ENCODE results near the gene GALNT12. TPM values are rescaled to one million over a fixed set of nuclear protein-coding genes. Genes with fewer than 3 reads are reported as not detected.

Gene GALNT12
- total RNA-seq, 1 experiment from 2014 or later, result 52.9 TPM

DNA sequence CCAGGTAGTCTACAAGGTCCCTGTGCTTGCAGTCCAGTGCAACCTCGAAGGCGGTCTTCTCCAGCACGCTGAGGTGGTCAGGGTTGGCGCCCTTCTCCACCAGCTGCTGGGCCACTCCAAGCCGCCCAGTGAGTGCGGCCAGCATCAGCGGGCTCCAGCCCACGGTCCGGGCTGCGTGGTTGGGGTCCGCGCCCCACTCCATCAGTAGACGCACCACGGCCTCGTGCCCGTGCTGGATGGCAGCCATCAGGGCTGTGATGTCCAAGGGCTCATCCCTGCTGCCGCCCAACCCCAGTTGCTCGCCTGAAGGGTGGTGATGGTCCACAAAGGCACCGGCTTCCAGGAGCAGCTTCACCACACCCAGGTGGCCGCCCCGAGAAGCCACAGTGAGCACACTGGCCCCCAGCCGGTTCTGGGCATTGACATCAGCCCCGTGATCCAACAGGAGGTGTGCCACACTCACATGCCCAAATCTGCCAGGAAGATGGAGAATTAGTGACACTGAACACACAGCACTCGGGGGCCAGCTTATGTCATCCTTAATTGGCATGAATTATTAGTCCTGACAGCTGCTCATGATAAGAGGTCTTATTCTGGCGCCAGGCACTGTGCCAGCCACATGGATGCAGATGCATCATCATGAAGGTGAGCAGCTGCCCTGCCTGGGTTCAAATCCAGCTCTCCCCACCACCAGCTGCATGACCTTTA is 17.2 kb upstream of the GALNT12 start:
- BruUV-seq (replicated peaks), result no TSS peak
- DNase-seq, result no peak
- Histone ChIP-seq H2AFZ (no peak overlapping the region), H3K4me3 (0 out of 2 replicates have a peak overlapping the region, but pooled peaks have one; percentile 30), H3K9me2 (ENCODE audit: insufficient read depth) (no peaks in the 10 kb centered on the region), H3K4me2 (peak overlapping the region; percentile 66), H3K4me1 (replicated peaks; ENCODE audit: insufficient read depth) (peaks cover 59% of the 10 kb centered on the region), H3K9me3 (ENCODE audit: insufficient read depth, low read depth) (no peaks in the 10 kb centered on the region), H3K79me2 (ENCODE audit: low read depth) (peaks cover 71% of the 10 kb centered on the region), H3K27ac (peak overlapping the region; percentile 70), H3F3A (ENCODE audit: insufficient read depth, low read depth) (peaks cover 25% of the 10 kb centered on the region; the same call in 1 of the 2 replicates), H3K36me3 (ENCODE audit: low read depth) (peaks cover 16% of the 10 kb centered on the region; the same call in 1 of the 2 replicates), H3K27me3 (ENCODE audit: insufficient read depth, low read depth) (no peaks in the 10 kb centered on the region), H4K20me1 (ENCODE audit: insufficient read depth) (no peaks in the 10 kb centered on the region)
- intact Hi-C loops (cut with micrococcal nuclease; ENCODE audit: unreplicated experiment), result loop anchor here (2.0 to 10.0 kb wide), 7 partner anchors 83 to 715 kb away; no protein-coding TSS in a partner anchor
- POLR2A ChIA-PET (ENCODE audit: unreplicated experiment), result no interaction called here
- CTCF ChIA-PET, result no interaction called here
- TF ChIP-seq EZH2 (IDR thresholded peaks at IDR 0.05; ENCODE audit: low read depth), result no peak
- TF ChIP-seq, protein P1, sequence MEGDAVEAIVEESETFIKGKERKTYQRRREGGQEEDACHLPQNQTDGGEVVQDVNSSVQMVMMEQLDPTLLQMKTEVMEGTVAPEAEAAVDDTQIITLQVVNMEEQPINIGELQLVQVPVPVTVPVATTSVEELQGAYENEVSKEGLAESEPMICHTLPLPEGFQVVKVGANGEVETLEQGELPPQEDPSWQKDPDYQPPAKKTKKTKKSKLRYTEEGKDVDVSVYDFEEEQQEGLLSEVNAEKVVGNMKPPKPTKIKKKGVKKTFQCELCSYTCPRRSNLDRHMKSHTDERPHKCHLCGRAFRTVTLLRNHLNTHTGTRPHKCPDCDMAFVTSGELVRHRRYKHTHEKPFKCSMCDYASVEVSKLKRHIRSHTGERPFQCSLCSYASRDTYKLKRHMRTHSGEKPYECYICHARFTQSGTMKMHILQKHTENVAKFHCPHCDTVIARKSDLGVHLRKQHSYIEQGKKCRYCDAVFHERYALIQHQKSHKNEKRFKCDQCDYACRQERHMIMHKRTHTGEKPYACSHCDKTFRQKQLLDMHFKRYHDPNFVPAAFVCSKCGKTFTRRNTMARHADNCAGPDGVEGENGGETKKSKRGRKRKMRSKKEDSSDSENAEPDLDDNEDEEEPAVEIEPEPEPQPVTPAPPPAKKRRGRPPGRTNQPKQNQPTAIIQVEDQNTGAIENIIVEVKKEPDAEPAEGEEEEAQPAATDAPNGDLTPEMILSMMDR (conservative IDR thresholded peaks at IDR 0.05), result no peak

DNA sequence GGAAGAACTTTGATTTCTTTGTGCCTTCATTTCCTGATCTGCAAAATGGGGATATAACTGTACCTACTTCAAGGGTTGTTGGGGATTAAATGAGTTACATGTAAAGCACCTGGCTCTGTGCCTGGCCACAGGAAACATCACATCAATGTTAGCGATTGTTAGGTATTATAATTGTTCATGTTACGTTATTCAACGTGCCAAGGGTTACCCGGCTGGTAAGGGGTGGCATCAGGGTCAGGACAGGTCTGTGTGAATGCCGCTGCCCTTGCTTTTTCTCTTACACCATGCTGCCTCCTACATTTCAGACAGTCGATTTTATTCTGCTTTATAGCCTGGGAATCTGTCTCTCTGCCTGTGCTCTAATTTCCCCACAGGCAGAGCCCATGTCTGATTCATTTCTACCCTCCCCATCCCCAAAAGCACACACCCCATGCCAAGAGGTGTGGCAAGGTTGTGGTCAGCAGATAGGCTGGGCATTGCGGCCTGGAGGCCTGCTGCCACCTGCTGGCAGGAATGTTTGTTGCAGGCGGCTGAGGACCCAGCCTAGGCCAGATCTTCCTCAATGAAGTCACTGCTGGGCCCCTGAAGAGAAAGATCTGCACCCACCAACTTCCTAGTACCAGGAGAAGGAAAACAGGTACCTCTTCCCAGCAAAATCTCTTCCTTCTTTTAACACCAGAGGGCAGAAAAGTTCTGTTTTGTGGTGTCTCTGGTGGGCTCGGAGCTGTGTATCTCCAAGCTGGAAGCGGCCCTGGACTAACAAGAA is 16.4 kb upstream of the GALNT12 start:
- Histone ChIP-seq H3K4me2 (peak overlapping the region; percentile 66), H4K20me1 (ENCODE audit: insufficient read depth) (no peaks in the 10 kb centered on the region), H3K36me3 (ENCODE audit: low read depth) (peaks cover 15% of the 10 kb centered on the region; the same call in 1 of the 2 replicates), H3K9me2 (ENCODE audit: insufficient read depth) (no peaks in the 10 kb centered on the region), H3K79me2 (ENCODE audit: low read depth) (peaks cover 72% of the 10 kb centered on the region), H3K4me1 (replicated peaks; ENCODE audit: insufficient read depth) (peaks cover 59% of the 10 kb centered on the region), H3K4me3 (0 out of 2 replicates have a peak overlapping the region, but pooled peaks have one; percentile 30), H3K9me3 (ENCODE audit: insufficient read depth, low read depth) (no peaks in the 10 kb centered on the region), H2AFZ (no peak overlapping the region), H3K27me3 (ENCODE audit: insufficient read depth, low read depth) (no peaks in the 10 kb centered on the region), H3K27ac (peak overlapping the region; percentile 70), H3F3A (ENCODE audit: insufficient read depth, low read depth) (peaks cover 25% of the 10 kb centered on the region; the same call in 1 of the 2 replicates)
- ChIA-PET CTCF (interaction anchor here (0.6 to 1.2 kb wide), 3 partner anchors 11 to 73 kb away, joined by 3 to 8 read pairs (median 3); no protein-coding TSS in a partner anchor), POLR2A (ENCODE audit: unreplicated experiment) (interaction anchor here (0.6 kb wide), 1 partner anchor 11 kb away, joined by 10 read pairs; no protein-coding TSS in a partner anchor)
- no peak for TF ChIP-seq EZH2 (IDR thresholded peaks at IDR 0.05; ENCODE audit: low read depth)
- TF ChIP-seq, protein P1 (conservative IDR thresholded peaks at IDR 0.05), result peak; percentile 100
- no TSS peak for BruUV-seq (replicated peaks)
- intact Hi-C loops (cut with micrococcal nuclease; ENCODE audit: unreplicated experiment), result loop anchor here (1.0 to 10.0 kb wide), 10 partner anchors 9 to 716 kb away; no protein-coding TSS in a partner anchor
- peak; percentile 92 to 96 for DNase-seq

Data from PC-9 (cell line).